GM12878 (cell line): ENCODE results near the gene DOP1A. TPM values are rescaled to one million over a fixed set of nuclear protein-coding genes. Genes with fewer than 3 reads are reported as not detected.

Experiments used
- ATAC-seq: fragments of 200-7000 bp; cut with Tn5 transposase; 3 replicates; pipeline ENCODE4 v1.9.1; 2020; ENCODE audit warnings: mild to moderate bottlenecking, moderate library complexity
- BruUV-seq: library from RNA; stranded (reverse); fragments of 400-500 nt; replicated peaks from 2 replicates; lab custom pipeline; 2021; lab: Mats Ljungman, UMichigan
- CTCF ChIA-PET: fragments of 300-600 bp; sonication (Branson Sonifier 250); formaldehyde crosslinking; extraction: SDS; loops from one replicate; lab custom pipeline; 2021; ENCODE audit warnings: inconsistent platforms; lab: Yijun Ruan, JAX
- POLR2A ChIA-PET: fragments of 350-600 bp; formaldehyde crosslinking; extraction: SDS; loops from one replicate; lab custom pipeline; 2021; ENCODE audit warnings: inconsistent platforms; lab: Charles Lee
- RAD21 ChIA-PET: fragments of 300-600 bp; sonication (Branson Sonifier 250); formaldehyde crosslinking; loops from one replicate; lab custom pipeline; 2023; ENCODE audit warnings: antibody characterized with exemption; ENCODE audit not compliant: unreplicated experiment; lab: Charles Lee
- SMC1A ChIA-PET: fragments of 300-600 bp; sonication (Branson Sonifier 250); formaldehyde crosslinking; loops from one replicate; lab custom pipeline; 2023; ENCODE audit not compliant: unreplicated experiment, uncharacterized antibody; lab: Charles Lee
- DNase-seq: peaks from one replicate; pipeline ENCODE4 v3.0.0-alpha.2; 2011; ENCODE audit warnings: low read depth, low spot score
- FAIRE-seq: peaks from 3 replicates; lab custom pipeline; 2011; peaks lifted over from hg19 to GRCh38; lab: Jason Lieb, UNC
- H2AFZ ChIP-seq: 2 replicates; pipeline ENCODE4 v1.6.0; 2011; ENCODE audit warnings: low read depth, low read length, control low read depth; ENCODE audit not compliant: control insufficient read depth
- H3K27ac ChIP-seq: 2 replicates; pipeline ENCODE4 v1.5.1; 2011; ENCODE audit warnings: control low read depth; ENCODE audit not compliant: control insufficient read depth, insufficient read depth
- H3K27me3 ChIP-seq, 2 experiments: replicated peaks in 1 of 2; 2 replicates each; pipeline versions ENCODE4 v1.6.0 to v1.6.1; 2011; ENCODE audit warnings: low read length in 1 of 2; ENCODE audit not compliant: control insufficient read depth in 2 of 2, insufficient read depth in 2 of 2
- H3K36me3 ChIP-seq, 2 experiments: 2 replicates each; pipeline ENCODE4 v1.5.1; 2011; ENCODE audit warnings: low read length in 1 of 2; ENCODE audit not compliant: control insufficient read depth in 2 of 2, insufficient read depth in 2 of 2
- H3K4me1 ChIP-seq: 2 replicates; pipeline ENCODE4 v1.6.1; 2011; ENCODE audit warnings: mild to moderate bottlenecking, low read length, moderate library complexity, mixed read lengths; ENCODE audit not compliant: control insufficient read depth, insufficient read depth
- H3K4me2 ChIP-seq: 2 replicates; pipeline ENCODE4 v1.6.0; 2011; ENCODE audit warnings: control low read depth; ENCODE audit not compliant: control insufficient read depth, insufficient read depth
- H3K4me3 ChIP-seq: fragments of 200-600 bp; sonication (generic); 2 replicates; pipeline ENCODE4 v1.5.1; 2016
- H3K79me2 ChIP-seq: 2 replicates; pipeline ENCODE4 v1.6.0; 2011; ENCODE audit warnings: low read length; ENCODE audit not compliant: control insufficient read depth, insufficient read depth
- H3K9ac ChIP-seq: 2 replicates; pipeline ENCODE4 v1.8.0; 2011; ENCODE audit warnings: low read length, control low read depth, mixed read lengths; ENCODE audit not compliant: control insufficient read depth, insufficient read depth
- H3K9me3 ChIP-seq: replicated peaks from 3 replicates; pipeline ENCODE4 v1.5.1; 2011; ENCODE audit warnings: mild to moderate bottlenecking, low read length; ENCODE audit not compliant: control insufficient read depth, insufficient read depth
- H4K20me1 ChIP-seq: 2 replicates; pipeline ENCODE4 v1.6.0; 2011; ENCODE audit not compliant: control insufficient read depth, insufficient read depth
- CBX3 ChIP-seq: fragments of 200-600 bp; sonication (generic); IDR thresholded peaks from 2 replicates; pipeline ENCODE4 v1.6.1; 2016; ENCODE audit warnings: low read depth, borderline replicate concordance
- FOXK2 ChIP-seq: fragments of 450-650 bp; IDR thresholded peaks from 2 replicates; pipeline ENCODE4 v1.6.1; 2017; ENCODE audit warnings: mild to moderate bottlenecking, moderate library complexity
- MTA3 ChIP-seq: IDR thresholded peaks from 2 replicates; pipeline ENCODE4 v1.6.1; 2012; ENCODE audit warnings: low read length, inconsistent platforms, borderline replicate concordance
- NFXL1 ChIP-seq: fragments of 450-650 bp; IDR thresholded peaks from 2 replicates; pipeline ENCODE4 v1.6.1; 2017; ENCODE audit warnings: antibody characterized with exemption, mild to moderate bottlenecking, borderline replicate concordance
- PAX8 ChIP-seq: fragments of 450-650 bp; IDR thresholded peaks from 2 replicates; pipeline ENCODE4 v1.6.1; 2017; ENCODE audit warnings: mild to moderate bottlenecking, moderate library complexity
- POU2F2 ChIP-seq: IDR thresholded peaks from 3 replicates; pipeline ENCODE4 v1.6.1; 2011; ENCODE audit warnings: low read depth, mild to moderate bottlenecking, low read length, borderline replicate concordance
- RELA ChIP-seq: fragments of 450-650 bp; IDR thresholded peaks from 2 replicates; pipeline ENCODE4 v1.8.0; 2014; ENCODE audit warnings: borderline replicate concordance; ENCODE audit not compliant: partially characterized antibody
- ZNF384 ChIP-seq: IDR thresholded peaks from 2 replicates; pipeline ENCODE4 v1.6.1; 2012; ENCODE audit warnings: low read depth, mild to moderate bottlenecking, low read length, improper control_type of control experiment, borderline replicate concordance
- in situ Hi-C: fragments of 300-500 bp; cut with MboI; formaldehyde crosslinking; loops from 9 replicates; pipeline ENCODE4 v1.14.3; 2018; ENCODE audit warnings: mixed read lengths
- intact Hi-C: fragments of 100-400 bp; cut with micrococcal nuclease; formaldehyde crosslinking; loops from one replicate; pipeline ENCODE4 v1.14.2; 2022; ENCODE audit not compliant: unreplicated experiment
- polyA plus RNA-seq, 11 experiments: library from polyadenylated mRNA; depleted of rRNA in 4 of 11; unstranded in 6 of 11; stranded (reverse) in 5 of 11; fragments of >200 nt; fragmentation: Nextera tagmentation in 4 of 11; fragmentation: Illumina TruSeq in 1 of 11; extraction: Ambion mirVana in 4 of 11; extraction: Trizol in 1 of 11; gene quantifications; 1 replicate in 1 of 11; 2 replicates in 10 of 11; pipeline versions ENCODE4 v1.2.1 to v1.2.3, GENCODE V29; 2011 to 2016; ENCODE audit warnings: inconsistent platforms in 2 of 11, missing spikeins in 2 of 11, low read depth in 1 of 11
- total RNA-seq, 4 experiments: library from RNA; depleted of rRNA in 3 of 4; stranded (reverse); fragments of >200 nt in 3 of 4; fragmentation: Illumina TruSeq in 1 of 4; extraction: Trizol in 1 of 4; gene quantifications; 2 replicates each; pipeline versions ENCODE4 v1.2.1 to v1.2.3, GENCODE V29; 2013 to 2021
- TF ChIP-seq, protein P1 (sequence below): IDR thresholded peaks from 2 replicates; pipeline ENCODE4 v1.6.1; 2012; ENCODE audit warnings: low read depth, low read length, improper control_type of control experiment
- TF ChIP-seq, protein P2 (sequence below): fragments of 450-650 bp; IDR thresholded peaks from 2 replicates; pipeline ENCODE4 v1.6.1; 2017; ENCODE audit warnings: low read depth, mild to moderate bottlenecking, moderate library complexity

The DOP1A gene
- total and polyA plus RNA-seq, 10 of the 15 experiments (the other 5 are each of a cell fraction or from before 2014, with no cell fraction given) = 1.9 to 22.9 (median 10.3) TPM

GRCh38 chr6:83180426-83180950 is 113.0 kb downstream of the DOP1A start:
- in situ Hi-C loops = no loop called here
- no peaks in the 10 kb centered on the region for H3K4me1 ChIP-seq
- no TSS peak for BruUV-seq
- FAIRE-seq (no peak), ATAC-seq (no peak), DNase-seq (no peak)
- ChIA-PET RAD21 (no interaction called here), CTCF (interaction anchor here (0.6 to 9.9 kb wide), 4 partner anchors 8 to 469 kb away, joined by 3 to 63 read pairs (median 4); partner anchors contain the start of genes DOP1A and UBE3D), POLR2A (no interaction called here), SMC1A (interaction anchor here (1.3 kb wide), 2 partner anchors 8 to 28 kb away, joined by 5 to 6 read pairs; no protein-coding TSS in a partner anchor)
- no peak overlapping the region for H3K9ac ChIP-seq
- peaks cover 2 to 21% of the 10 kb centered on the region in 2 experiments for H3K36me3 ChIP-seq
- TF ChIP-seq RELA (no peak), PAX8 (no peak), NFXL1 (no peak), CBX3 (no peak), ZNF384 (no peak), MTA3 (no peak), POU2F2 (no peak), FOXK2 (no peak)
- TF ChIP-seq, protein P1, sequence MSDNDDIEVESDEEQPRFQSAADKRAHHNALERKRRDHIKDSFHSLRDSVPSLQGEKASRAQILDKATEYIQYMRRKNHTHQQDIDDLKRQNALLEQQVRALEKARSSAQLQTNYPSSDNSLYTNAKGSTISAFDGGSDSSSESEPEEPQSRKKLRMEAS = no peak
- TF ChIP-seq, protein P2, sequence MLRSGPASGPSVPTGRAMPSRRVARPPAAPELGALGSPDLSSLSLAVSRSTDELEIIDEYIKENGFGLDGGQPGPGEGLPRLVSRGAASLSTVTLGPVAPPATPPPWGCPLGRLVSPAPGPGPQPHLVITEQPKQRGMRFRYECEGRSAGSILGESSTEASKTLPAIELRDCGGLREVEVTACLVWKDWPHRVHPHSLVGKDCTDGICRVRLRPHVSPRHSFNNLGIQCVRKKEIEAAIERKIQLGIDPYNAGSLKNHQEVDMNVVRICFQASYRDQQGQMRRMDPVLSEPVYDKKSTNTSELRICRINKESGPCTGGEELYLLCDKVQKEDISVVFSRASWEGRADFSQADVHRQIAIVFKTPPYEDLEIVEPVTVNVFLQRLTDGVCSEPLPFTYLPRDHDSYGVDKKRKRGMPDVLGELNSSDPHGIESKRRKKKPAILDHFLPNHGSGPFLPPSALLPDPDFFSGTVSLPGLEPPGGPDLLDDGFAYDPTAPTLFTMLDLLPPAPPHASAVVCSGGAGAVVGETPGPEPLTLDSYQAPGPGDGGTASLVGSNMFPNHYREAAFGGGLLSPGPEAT = no peak
- intact Hi-C loops = no loop called here
- no peaks in the 10 kb centered on the region for H3K79me2 ChIP-seq
- no peaks in the 10 kb centered on the region for H4K20me1 ChIP-seq
- H3K27ac ChIP-seq = no peak overlapping the region
- no peaks in the 10 kb centered on the region for H3K27me3 ChIP-seq
- no peak overlapping the region for H2AFZ ChIP-seq
- H3K4me2 ChIP-seq = no peak overlapping the region
- no peak overlapping the region for H3K4me3 ChIP-seq
- no peaks in the 10 kb centered on the region for H3K9me3 ChIP-seq
